CD4-positive, alpha-beta T cell treated with Interferon gamma for 1 hour (primary cell): ENCODE data around the gene SHB.

Experiments
- DNase-seq: peaks from one replicate; pipeline ENCODE4 v3.0.0-alpha.2; 2020

Gene SHB

GRCh38 chr9:37926737-37927118 lies 142.3 kb downstream of the SHB start:
- no peak for DNase-seq

- no peak for DNase-seq
Observed at GRCh38 chr9:37925786-37926736, 143.0 kb downstream of the SHB start.

GRCh38 chr9:37925006-37925405 lies 144.0 kb downstream of the SHB start:
- no peak for DNase-seq

GRCh38 chr9:37924538-37924937 lies 144.5 kb downstream of the SHB start:
- no peak for DNase-seq

- no peak for DNase-seq
Observed at GRCh38 chr9:37923796-37924427, 145.1 kb downstream of the SHB start.

DNA sequence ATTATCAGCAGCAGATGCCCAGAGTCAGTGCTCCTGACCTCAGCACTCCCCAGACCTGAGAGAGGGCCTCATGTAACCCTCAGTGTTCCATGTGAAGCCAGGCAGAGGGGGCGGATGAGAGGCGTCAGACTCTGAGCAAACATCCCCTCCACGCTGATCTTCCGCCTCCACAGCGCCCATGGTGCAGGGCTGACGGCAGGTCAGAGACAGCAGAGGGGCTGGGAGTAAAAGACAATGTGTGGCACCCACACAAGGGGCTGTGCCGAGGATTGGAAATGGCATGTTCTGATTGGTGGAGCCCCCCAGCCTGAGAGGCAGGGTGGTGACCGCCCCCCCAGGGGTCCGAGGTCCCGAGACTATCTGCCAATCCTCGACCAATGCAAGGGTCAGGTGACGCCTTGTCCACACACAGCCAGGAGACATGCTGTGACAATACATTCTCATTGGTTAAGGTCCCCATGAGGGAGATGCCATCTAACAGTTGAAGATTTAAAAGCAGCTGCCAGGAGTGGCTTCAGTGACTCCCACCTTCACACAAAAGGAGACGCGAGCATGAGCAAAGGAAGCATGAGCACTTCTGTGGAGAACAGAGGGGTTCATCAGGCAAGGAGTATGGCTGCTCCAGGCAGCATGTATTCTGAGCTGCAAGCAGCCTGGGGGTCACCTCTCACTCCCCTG lies 145.8 kb downstream of the SHB start:
- no peak for DNase-seq

GRCh38 chr9:37922363-37923117 lies 146.5 kb downstream of the SHB start:
- DNase-seq = no peak

DNA sequence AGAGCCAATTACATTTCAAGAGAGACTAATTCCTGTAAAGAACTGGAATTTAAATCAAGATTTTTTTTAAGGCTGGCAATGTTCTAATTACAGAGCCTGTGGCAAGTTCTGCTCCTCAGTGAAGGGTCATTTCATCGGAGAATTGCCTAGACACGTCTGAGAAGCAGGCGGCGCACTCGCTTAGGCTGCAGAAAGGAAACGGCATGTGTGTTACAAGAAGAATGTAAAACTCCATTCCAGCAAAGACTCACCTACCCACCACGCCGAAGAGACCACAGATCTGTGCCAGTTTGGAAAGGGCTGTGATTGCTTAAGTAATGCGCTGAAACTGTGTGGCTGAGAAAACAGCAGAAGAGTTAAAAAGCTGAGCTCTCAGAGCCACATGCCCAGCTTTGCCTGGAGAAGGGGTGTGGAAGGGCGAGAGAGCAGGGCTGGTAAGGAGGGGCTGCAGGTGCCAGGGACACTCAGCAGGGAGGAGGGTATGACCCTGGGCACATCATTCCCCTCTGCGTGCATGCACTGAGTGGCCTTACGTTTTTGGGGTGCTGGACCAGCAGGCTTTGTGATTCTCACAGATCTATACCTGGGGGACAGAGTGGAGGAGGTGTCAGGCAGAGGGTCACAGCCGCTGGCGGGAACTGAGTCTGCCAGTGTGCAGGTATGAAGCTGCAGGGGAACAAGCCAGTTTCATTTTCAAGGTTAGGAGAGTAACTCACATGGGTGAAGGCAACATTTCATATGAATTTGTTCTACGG lies 147.3 kb downstream of the SHB start:
- no peak for DNase-seq

GRCh38 chr9:37921168-37921510 lies 147.9 kb downstream of the SHB start:
- DNase-seq = no peak

DNA sequence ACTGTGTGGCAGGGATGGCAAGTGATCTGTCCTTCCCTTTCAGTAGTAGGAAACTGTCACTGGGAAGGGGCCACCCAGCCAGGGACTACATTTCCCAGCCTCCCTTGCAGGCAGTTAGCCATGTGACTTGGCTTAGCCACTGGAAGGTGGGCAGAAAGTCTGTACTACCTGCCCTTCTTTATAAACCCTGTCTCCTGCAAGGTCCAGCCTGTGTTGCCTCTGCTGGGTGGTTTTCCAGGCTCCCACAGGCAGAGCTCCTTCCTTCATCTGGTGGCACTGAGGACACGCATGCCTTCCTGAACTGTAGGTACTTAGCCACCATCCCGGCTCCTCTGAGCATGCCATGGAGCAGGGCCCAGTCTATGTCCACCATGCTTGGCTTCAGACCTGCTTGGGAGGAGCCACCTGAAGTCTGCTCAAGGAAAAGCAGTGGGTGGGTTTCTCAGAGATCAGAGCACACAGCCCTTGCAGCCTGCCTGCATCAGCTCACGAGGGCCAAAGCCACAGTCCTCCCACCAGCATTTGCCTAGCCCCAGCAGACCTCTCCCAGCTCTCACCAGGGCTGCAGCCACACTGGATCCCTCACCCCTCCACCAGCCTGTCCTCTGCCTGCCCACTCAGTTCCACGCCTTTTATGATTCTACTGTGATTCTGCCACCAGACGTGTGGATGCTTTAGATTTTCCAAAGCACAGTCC lies 148.4 kb downstream of the SHB start:
- no peak for DNase-seq

DNA sequence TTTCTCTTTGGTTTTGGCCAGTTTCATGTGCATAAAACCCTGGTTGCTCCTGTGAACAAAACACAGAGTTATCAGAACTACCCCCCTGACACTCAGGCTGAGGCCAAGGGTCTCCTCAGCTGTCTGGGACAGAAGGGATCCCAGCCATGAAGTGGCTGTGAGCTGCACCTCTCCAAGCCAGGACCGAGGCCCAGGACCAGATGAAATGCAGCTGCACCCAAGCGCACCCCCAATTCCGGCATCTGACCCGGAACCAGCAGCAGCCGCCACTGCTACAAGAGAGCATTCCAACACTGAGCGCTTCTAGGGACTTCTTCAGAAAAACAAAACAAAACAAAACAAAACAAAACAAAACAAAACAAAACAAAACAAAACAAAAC lies 149.1 kb downstream of the SHB start:
- no peak for DNase-seq

- no peak for DNase-seq
Observed at GRCh38 chr9:37919246-37919955, 149.6 kb downstream of the SHB start.

DNA sequence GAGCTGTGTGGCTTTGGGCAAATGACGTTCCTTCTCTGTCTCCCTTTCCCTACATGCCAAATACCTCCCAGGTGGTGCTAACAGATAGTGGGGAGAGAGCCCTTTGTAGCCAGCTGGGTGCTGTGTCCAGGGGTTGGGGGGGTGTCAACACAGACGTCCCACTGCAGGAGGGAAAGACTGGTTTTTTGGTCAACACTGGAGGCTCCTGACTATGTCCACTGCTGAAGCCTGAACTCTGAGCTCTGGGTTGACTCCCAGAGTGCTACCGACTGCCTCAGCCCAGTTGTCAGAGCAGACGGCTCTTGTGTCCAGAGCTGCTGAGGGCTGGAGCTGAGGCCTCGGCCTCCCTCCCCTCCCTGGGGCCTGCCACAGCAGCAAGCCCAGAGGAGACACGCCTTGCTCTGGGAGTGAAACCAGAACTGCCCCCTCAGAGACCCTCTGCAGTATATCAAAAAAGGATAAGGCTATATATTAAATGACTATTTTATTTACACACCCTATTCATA lies 150.3 kb downstream of the SHB start:
- no peak for DNase-seq

- DNase-seq = no peak
Observed at GRCh38 chr9:37917801-37918664, 151.0 kb downstream of the SHB start.

DNA sequence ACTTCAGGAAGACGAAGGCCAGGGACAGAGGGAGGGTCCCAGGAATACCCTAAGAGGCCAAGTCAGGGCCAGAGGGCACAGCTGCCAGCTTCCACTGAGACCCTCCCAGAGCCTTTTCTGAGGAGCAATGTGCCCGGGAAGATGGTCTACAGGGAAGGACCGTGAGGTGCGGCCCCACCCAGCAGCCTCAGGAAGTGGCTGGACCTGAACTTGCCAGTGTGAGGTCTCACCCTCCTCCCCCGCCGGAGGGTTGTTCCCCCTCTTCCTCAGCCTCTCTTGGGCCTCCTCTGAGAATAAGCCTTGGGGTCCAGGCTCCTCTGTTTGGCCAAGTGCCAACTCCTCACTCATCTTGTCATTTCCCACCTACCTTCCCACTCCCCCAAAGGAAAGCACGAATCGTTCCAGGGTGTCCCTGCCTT lies 151.7 kb downstream of the SHB start:
- DNase-seq = no peak

DNA sequence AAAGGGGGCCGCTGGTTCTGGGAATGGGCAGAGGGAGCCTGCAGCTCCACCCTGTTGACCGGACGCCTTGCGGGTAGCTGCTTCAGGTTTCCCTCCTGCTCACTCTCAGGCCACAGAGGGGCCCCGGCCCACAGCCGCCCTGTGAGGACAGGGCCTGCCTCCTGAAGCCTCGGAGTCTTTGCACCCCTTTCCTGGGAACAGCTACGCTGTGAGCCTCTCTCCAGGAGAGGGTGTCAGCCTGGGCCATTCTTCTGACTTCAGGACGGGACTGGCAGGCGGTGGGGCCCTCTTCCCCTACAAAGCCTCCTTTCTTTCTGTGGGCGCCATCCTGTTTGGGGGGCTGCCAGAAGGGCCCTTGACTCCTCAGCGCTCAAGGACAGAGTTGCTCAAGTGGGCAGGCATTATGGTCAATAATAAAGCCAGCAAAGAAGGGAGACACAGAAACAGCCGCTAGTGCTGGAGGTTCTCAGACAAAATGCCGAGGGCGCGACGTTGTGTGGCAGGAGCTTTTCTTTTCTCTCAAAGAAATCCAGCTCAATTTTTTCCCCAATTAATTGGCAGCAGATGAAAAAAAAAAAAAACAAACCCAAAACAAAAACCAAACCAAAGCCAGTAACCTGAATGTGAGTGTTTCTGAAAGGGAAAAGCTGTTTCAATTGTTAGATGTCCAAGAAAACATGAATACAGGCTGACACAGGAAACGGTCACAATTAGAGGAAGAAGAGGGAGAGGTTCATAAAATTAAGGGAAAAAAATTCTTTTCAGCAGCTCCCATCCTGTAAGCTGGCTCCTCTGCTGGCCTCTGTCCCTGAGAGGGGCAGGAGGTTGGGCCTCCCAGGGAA lies 152.3 kb downstream of the SHB start:
- DNase-seq = no peak

GRCh38 chr9:37915911-37916470 lies 153.0 kb downstream of the SHB start:
- DNase-seq = no peak

- DNase-seq = no peak
Observed at GRCh38 chr9:37914701-37915358, 154.2 kb downstream of the SHB start.
